ENCODE results near the gene RHBDD1.

The RHBDD1 gene

DNA sequence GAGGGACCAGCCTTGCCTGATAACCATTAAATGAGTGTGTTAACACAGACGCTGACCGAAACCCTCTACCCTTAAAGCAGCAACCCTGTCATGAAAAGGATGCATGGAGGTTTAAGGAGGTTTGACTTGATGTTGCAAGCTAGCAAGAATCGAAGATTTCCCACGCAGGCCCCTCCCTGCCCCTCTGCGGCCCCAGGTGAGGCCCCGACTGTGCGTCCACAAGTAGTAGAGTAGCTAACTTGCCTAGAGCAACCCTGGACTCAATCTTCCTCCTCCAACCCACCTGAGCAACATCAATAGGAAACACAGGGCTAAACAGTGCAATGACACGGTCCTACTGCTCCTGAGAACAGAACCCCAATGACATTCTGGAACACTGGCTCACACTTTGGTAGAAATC is 178.0 kb downstream of the RHBDD1 start:
- DNase-seq (ENCODE audit: low read depth): no peak
- TF ChIP-seq, protein P1, sequence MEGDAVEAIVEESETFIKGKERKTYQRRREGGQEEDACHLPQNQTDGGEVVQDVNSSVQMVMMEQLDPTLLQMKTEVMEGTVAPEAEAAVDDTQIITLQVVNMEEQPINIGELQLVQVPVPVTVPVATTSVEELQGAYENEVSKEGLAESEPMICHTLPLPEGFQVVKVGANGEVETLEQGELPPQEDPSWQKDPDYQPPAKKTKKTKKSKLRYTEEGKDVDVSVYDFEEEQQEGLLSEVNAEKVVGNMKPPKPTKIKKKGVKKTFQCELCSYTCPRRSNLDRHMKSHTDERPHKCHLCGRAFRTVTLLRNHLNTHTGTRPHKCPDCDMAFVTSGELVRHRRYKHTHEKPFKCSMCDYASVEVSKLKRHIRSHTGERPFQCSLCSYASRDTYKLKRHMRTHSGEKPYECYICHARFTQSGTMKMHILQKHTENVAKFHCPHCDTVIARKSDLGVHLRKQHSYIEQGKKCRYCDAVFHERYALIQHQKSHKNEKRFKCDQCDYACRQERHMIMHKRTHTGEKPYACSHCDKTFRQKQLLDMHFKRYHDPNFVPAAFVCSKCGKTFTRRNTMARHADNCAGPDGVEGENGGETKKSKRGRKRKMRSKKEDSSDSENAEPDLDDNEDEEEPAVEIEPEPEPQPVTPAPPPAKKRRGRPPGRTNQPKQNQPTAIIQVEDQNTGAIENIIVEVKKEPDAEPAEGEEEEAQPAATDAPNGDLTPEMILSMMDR (IDR thresholded peaks at IDR 0.05; ENCODE audit: control insufficient read depth, extremely low read depth, insufficient read depth): no peak
- H3K4me3 ChIP-seq (ENCODE audit: low read depth, low read length): no peak overlapping the region

DNA sequence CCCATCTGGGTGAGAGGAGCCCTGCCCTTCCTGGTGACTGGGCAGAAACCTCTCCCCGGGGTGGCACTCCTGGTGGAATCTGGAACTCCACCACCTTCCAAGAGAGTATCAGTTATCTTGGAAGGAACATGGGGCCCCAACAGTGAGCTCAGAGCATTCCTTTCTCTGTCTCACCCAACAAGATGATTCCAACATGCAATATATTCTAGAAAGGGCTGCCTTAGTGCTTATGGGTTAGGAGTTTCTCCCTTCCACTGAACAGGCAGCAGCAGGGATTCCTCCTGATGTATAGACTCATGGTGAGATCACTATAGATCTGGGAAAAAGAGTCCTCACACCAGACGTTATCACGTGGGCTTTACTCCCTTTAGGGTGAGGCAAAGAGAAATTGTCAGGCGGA is 181.0 kb downstream of the RHBDD1 start:
- TF ChIP-seq, protein P1 (IDR thresholded peaks at IDR 0.05; ENCODE audit: control insufficient read depth, extremely low read depth, insufficient read depth): no peak
- H3K4me3 ChIP-seq (ENCODE audit: low read depth, low read length): no peak overlapping the region
- DNase-seq (ENCODE audit: low read depth): no peak

DNA sequence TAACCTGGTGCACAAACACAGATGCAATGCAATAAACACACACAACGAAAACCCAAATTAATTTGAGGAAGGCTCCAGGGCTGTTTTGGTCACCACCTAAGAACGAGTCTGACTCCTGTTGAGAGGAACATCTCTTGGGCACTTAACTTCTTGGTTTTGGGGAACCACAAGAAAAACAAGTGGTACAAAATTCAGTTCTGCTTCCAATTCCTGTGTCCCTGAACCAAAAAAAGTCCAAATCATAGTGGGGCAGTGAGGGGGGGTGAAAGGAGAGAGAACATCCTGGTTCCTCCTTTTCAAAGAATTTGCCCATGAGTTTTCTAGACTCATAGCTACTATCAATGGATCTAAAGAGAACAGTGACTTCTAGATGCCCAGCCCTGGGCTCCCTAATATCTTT is 184.6 kb downstream of the RHBDD1 start:
- TF ChIP-seq, protein P1 (IDR thresholded peaks at IDR 0.05; ENCODE audit: control insufficient read depth, extremely low read depth, insufficient read depth): no peak
- no peak for DNase-seq (ENCODE audit: low read depth)
- H3K4me3 ChIP-seq (ENCODE audit: low read depth, low read length): no peak overlapping the region

DNA sequence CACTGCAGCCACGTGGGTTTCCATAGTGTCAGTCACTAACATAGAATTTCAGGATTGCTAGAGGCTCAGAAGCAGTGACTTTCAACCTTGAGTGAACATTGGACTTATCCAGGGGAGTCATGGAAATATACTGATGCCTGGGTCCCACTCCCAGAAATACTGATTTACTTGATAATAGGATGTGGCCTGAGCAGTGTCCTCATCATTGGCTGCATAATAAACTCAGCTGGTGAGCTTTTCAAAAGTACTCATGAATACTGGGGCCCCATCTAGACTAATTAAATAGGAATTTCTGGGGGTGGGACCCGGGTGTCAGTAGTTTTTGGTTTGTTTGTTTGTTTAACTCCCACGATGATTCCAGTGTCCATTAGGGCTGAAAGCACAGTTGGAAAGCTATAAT is 186.8 kb downstream of the RHBDD1 start:
- DNase-seq (ENCODE audit: low read depth): no peak
- no peak overlapping the region for H3K4me3 ChIP-seq (ENCODE audit: low read depth, low read length)
- TF ChIP-seq, protein P1 (IDR thresholded peaks at IDR 0.05; ENCODE audit: control insufficient read depth, extremely low read depth, insufficient read depth): no peak

DNA sequence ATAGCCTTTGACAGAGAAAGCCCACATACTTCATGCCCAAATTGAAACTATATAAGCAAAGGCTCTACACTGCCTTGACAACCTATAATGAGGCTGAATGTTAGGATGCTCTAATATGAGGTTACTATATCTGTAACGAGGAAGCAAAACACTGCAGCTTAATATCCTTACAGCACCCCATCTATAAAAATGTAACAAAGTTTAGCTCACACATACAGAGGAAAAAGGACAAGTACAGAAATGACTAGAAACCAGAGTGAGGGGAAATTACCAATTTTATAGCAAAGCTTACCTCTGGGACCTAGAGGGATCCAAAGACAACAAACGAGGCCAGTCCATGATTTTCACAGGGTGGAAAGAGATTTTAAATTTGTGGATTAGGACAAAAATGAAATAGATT is 189.7 kb downstream of the RHBDD1 start:
- H3K4me3 ChIP-seq (ENCODE audit: low read depth, low read length): no peak overlapping the region
- DNase-seq (ENCODE audit: low read depth): no peak
- TF ChIP-seq, protein P1 (IDR thresholded peaks at IDR 0.05; ENCODE audit: control insufficient read depth, extremely low read depth, insufficient read depth): no peak

DNA sequence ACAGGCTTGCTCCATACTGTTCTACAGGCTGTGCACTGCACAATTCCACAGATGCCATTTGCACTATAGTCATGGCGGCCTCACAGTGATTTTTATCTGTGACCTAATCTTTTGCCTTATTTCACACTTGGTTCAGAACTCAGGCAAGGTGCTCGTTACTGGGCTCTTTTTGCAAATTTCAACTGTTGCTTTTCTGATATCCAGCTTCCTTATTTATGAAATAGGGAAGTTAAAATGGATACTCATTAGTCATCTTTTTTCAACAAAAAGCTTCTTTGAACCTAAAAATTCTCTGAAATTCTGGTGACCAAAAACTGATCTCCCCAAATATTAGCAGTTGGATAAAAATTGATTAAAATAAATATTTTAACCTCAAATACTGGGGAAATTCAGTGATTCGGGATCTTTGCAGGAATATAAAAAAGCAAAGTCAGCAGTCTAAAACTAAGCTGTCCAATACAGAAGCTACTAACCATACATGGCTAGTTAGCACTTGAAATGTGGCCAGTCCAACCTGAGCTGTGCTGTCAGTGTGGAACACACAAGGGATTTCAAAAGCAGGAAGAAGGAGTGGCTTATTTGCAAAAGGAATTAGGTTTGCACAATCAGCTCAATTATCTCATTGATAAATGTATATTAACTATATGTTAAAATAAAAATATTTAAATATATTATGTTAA is 193.7 kb downstream of the RHBDD1 start:
- DNase-seq (ENCODE audit: low read depth): no peak

More for the DNA sequence above, 193.7 kb downstream of the RHBDD1 start:
- TF ChIP-seq, protein P1 (IDR thresholded peaks at IDR 0.05; ENCODE audit: control insufficient read depth, extremely low read depth, insufficient read depth): no peak
- H3K4me3 ChIP-seq (ENCODE audit: low read depth, low read length): no peak overlapping the region

All from LNCaP clone FGC (cell line).